Effector memory CD8-positive, alpha-beta T cell (primary cell): ENCODE results near the gene CFHR5.
"Not testable (repeated sequence)": the region's sequence is repeated elsewhere in the genome, so short reads cannot be mapped to it uniquely, and the experiment has no call there.

Experiments used
- ATAC-seq: fragments of 150-1000 bp; cut with Tn5 transposase; replicated peaks from 2 replicates; pipeline ENCODE4 v1.10.0; 2021; ENCODE audit warnings: mild to moderate bottlenecking, moderate library complexity
- DNase-seq, 3 experiments: peaks; one replicate each; pipeline ENCODE4 v3.0.0; 2021
- H3K27ac Mint-ChIP-seq, 2 donors: one replicate each; pipeline ENCODE4 v1.8.0; 2022; ENCODE audit warnings: mild to moderate bottlenecking in 2 of 2, mixed read lengths in 2 of 2, moderate library complexity in 2 of 2
- H3K27me3 Mint-ChIP-seq, 2 donors: one replicate each; pipeline ENCODE4 v1.8.0; 2022; ENCODE audit warnings: mixed read lengths in 2 of 2
- H3K36me3 Mint-ChIP-seq: one replicate; pipeline ENCODE4 v1.8.0; 2022; ENCODE audit warnings: mild to moderate bottlenecking, moderate library complexity, mixed read lengths; ENCODE audit not compliant: insufficient read depth
- H3K4me1 Mint-ChIP-seq, 2 donors: one replicate each; pipeline ENCODE4 v1.8.0; 2022; ENCODE audit warnings: low read depth in 2 of 2, mixed read lengths in 2 of 2
- H3K4me3 Mint-ChIP-seq, 2 donors: one replicate each; pipeline ENCODE4 v1.8.0; 2022; ENCODE audit warnings: mild to moderate bottlenecking in 2 of 2, mixed read lengths in 2 of 2, moderate library complexity in 2 of 2
- H3K9me3 Mint-ChIP-seq, 2 donors: one replicate each; pipeline ENCODE4 v1.8.0; 2022; ENCODE audit warnings: mixed read lengths in 2 of 2

The CFHR5 gene

DNA sequence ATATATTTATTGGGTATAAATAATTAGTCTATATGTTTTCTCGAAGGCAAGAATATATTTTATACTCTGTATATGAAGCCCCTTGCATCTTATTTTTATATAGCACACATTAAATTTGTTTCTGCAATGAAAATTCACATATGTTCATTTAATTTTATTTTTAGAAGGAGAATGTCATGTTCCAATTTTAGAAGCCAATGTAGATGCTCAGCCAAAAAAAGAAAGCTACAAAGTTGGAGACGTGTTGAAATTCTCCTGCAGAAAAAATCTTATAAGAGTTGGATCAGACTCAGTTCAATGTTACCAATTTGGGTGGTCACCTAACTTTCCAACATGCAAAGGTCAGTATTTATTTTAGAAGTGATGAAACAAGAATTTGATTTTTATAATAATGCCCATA, 16.6 kb downstream of the CFHR5 start:
- Mint-ChIP-seq H3K9me3 (no peaks in the 10 kb centered on the region), H3K27ac (no peak overlapping the region), H3K27me3 (peaks cover 0 to 15% of the 10 kb centered on the region in 2 donors), H3K4me1 (no peaks in the 10 kb centered on the region), H3K36me3 (no peaks in the 10 kb centered on the region), H3K4me3 (no peak overlapping the region)
- no peak for ATAC-seq
- DNase-seq = no peak

DNA sequence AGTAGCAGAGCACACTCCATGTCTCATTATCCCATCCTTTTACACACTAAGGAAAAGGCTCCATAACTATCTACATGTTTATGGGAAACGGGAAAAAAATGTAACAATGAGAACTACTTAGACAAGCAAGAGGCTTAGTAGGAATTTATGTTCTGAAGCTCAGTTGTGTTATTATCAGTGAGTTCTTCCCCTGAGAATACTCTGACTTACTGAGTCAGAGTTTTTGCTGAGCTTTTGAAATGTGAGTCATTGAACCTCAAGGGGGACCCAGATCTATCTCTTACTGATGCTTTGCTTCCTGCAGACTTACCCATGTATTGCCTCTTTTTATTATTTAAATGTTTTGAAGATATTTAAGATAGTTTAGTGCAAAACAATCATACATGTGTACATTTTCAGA, 20.1 kb downstream of the CFHR5 start:
- Mint-ChIP-seq H3K27me3 (no peaks in the 10 kb centered on the region), H3K4me1 (no peaks in the 10 kb centered on the region), H3K27ac (no peak overlapping the region), H3K4me3 (no peak overlapping the region), H3K36me3 (no peaks in the 10 kb centered on the region), H3K9me3 (no peaks in the 10 kb centered on the region)
- DNase-seq (no peak), ATAC-seq (no peak)

DNA sequence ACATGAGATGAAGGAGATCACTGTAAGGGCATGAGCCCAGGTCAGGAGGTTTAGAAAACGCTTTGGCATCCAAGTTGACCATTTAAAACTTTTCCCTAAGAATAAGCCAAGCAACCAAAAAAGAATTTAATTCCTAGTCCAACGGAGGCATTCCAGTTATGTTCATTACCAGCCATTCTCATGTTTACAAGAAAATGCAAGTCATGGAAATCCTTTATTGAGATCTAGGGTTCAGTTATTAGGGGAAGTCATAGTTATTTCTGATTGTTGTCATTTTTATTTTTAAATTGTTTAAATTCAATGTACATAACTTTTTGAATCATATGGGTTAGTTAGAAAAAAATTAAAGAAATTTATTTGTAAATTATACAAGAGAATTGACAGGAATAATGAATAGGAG, 24.5 kb downstream of the CFHR5 start:
- Mint-ChIP-seq H3K36me3 (no peaks in the 10 kb centered on the region), H3K27ac (no peak overlapping the region), H3K27me3 (peaks cover 0 to 6% of the 10 kb centered on the region in 2 donors), H3K4me3 (no peak overlapping the region), H3K4me1 (no peaks in the 10 kb centered on the region), H3K9me3 (no peaks in the 10 kb centered on the region)
- ATAC-seq (no peak), DNase-seq (no peak)

DNA sequence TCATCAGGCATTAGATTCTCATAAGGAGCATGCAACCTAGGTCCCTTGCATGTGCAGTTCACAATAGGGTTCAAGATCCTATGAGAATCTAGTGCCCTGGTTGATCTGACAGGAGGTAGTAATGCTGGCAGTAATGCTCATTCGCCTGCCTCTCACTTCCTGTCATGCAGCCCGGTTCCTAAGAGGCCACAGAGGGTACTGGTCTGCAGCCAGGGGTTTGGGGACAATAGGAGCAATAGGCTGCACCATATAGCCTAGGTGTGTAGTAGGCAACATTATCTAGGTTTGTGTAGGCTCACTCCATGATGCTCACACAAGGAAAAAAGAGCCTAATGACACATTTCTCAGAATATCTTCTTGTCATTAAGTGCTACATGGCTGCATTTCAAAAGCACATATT, 25.8 kb downstream of the CFHR5 start:
- Mint-ChIP-seq H3K36me3 (no peaks in the 10 kb centered on the region), H3K27me3 (peaks cover 0 to 6% of the 10 kb centered on the region in 2 donors), H3K27ac (no peak overlapping the region), H3K4me1 (no peaks in the 10 kb centered on the region), H3K9me3 (no peaks in the 10 kb centered on the region), H3K4me3 (no peak overlapping the region)
- ATAC-seq = no peak
- no peak for DNase-seq

DNA sequence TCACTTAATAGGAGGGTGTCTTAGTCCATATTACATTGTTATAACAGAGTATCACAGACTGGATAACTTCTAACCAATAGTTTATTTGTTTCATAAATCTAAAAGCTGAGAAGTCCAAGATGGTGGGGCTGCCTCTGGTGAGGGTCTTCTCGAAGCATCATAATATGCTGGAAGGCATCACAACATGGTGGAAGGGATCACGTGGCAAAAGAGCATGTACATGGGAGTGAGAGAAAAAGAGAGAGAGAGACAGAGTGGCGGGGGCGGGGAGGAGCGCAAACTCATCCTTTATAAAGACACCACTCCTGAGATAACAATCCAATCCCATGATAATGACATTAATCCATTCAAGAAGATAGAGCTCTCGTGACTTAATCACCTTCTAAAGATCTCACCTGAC, 31.5 kb downstream of the CFHR5 start:
- Mint-ChIP-seq H3K4me3 (no peak overlapping the region), H3K27me3 (peaks cover 0 to under 1% of the 10 kb centered on the region in 2 donors), H3K27ac (no peak overlapping the region), H3K4me1 (no peaks in the 10 kb centered on the region), H3K9me3 (peaks cover 3 to 6% of the 10 kb centered on the region in 2 donors), H3K36me3 (no peaks in the 10 kb centered on the region)
- ATAC-seq (no peak), DNase-seq (no peak)

DNA sequence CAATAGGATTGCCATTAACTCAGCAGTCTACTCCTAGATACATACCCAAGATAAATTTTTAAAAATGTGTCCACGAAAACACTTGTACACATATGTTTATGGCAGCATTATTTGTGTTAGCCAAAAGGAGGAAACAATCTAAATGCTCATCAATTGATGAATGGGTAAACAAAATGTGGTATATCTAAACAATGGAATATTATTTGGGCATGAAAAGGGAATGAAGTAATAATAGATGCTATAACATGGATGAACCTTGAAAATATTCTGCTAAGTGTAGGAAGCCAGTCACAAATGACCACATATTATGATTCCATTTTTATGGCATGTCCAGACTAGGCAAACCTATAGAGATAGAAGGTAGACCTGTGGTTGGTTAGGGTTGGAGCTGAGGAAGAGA, 34.3 kb downstream of the CFHR5 start:
- no peaks in the 10 kb centered on the region for H3K27me3 Mint-ChIP-seq
- H3K4me3 Mint-ChIP-seq = no peak overlapping the region
- no peaks in the 10 kb centered on the region for H3K36me3 Mint-ChIP-seq
- ATAC-seq (no peak), DNase-seq (no peak)
- H3K9me3 Mint-ChIP-seq = peaks cover 3 to 6% of the 10 kb centered on the region in 2 donors
- H3K27ac Mint-ChIP-seq = no peak overlapping the region
- H3K4me1 Mint-ChIP-seq = no peaks in the 10 kb centered on the region

DNA sequence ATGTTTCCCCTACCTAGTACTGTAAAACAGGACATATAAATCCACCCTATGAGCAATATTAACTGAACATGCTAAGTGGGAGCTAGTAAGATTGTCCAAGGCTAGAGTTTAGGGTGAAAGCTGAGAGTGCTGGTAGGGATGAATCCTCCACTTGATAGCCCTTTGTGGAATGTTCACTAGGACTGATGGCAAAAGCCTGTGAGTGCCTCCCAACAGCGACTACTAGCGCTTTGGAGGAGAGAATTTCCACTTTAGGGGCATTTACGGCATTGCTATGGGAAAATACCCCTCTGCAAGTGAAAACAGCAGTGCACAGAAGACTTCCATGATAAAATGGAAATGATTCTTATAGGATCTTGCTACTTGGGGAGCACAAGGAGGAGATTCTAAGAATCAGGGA, 35.9 kb downstream of the CFHR5 start:
- Mint-ChIP-seq H3K27ac (no peak overlapping the region), H3K9me3 (peaks cover 3 to 6% of the 10 kb centered on the region in 2 donors), H3K4me3 (no peak overlapping the region), H3K4me1 (no peaks in the 10 kb centered on the region), H3K36me3 (no peaks in the 10 kb centered on the region), H3K27me3 (no peaks in the 10 kb centered on the region)
- DNase-seq (no peak), ATAC-seq (no peak)

DNA sequence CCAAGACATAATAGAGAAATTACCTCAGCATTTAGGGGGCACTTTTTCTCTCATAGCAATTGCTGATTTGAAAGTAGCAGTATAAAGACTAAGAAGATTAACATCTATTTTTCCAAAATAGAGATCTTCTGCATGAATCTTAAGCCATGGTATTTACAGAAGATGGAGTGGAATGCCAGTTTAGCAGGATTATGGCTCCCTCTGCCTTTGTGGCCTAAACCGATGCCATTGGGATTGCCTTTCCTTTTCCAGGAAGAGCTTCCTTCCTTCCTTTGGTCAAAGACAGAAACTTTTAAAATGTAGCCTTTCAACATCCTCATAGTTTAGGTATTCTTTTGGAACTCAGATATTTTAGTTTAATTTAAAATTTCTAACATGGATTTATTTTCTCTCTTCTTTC, 39.4 kb downstream of the CFHR5 start:
- DNase-seq (no peak), ATAC-seq (no peak)
- Mint-ChIP-seq H3K4me3 (no peak overlapping the region), H3K9me3 (peaks cover under 1 to 2% of the 10 kb centered on the region in 2 donors), H3K27me3 (no peaks in the 10 kb centered on the region), H3K36me3 (no peaks in the 10 kb centered on the region), H3K27ac (no peak overlapping the region), H3K4me1 (no peaks in the 10 kb centered on the region)

DNA sequence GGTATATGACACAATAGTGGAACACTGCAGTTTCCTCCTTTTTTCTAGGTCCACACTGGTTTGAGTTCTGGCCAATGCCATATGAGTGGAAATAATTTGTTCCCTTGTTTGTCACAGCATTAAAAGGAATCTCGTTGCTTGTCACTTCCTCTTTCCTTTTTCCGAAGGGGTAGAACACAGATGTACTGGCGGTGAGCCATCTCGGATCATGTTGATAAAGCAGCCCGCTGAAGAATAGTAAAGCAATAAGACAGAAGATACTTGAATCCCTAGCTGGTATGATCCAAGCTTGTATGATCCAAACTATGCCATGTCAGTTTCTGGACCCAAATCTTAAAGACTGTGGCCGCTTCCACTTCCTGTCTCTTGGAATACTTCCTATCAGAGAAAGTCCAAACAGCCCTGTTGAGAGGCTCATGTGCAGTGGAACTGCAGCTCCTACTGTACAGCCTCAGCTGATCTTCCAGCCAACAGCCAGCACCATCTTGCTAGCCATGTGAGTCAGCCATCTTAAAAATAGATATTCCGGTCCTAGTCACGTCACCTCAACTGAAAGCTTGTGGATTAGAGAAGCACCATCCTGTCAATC, 40.3 kb downstream of the CFHR5 start:
- H3K4me3 Mint-ChIP-seq = no peak overlapping the region
- ATAC-seq (no peak), DNase-seq (no peak)
- H3K27me3 Mint-ChIP-seq = no peaks in the 10 kb centered on the region
- no peaks in the 10 kb centered on the region for H3K9me3 Mint-ChIP-seq
- no peaks in the 10 kb centered on the region for H3K36me3 Mint-ChIP-seq
- no peak overlapping the region for H3K27ac Mint-ChIP-seq
- no peaks in the 10 kb centered on the region for H3K4me1 Mint-ChIP-seq

DNA sequence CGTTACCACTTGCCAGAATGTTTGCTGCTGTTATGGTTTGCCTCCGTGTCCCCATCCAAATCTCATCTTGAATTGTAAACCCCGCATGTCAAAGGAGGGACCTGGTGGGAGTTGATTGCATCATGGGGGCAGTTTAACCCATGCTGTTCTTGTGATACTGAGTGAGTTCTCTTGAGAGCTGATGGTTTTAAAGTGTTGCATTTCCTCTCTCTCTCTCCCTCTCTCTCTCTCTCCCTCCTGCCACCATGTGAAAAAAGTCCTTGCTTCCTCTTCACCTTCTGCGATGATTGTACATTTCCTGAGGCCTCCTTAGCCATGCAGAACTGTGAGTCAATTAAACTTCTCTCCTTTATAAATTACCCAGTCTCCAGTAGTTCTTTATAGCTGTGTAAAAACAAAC, 44.4 kb downstream of the CFHR5 start:
- DNase-seq (no peak), ATAC-seq (no peak)
- H3K36me3 Mint-ChIP-seq = no peaks in the 10 kb centered on the region
- no peak overlapping the region for H3K27ac Mint-ChIP-seq
- H3K4me3 Mint-ChIP-seq = no peak overlapping the region
- no peaks in the 10 kb centered on the region for H3K4me1 Mint-ChIP-seq
- no peaks in the 10 kb centered on the region for H3K27me3 Mint-ChIP-seq
- no peaks in the 10 kb centered on the region for H3K9me3 Mint-ChIP-seq

DNA sequence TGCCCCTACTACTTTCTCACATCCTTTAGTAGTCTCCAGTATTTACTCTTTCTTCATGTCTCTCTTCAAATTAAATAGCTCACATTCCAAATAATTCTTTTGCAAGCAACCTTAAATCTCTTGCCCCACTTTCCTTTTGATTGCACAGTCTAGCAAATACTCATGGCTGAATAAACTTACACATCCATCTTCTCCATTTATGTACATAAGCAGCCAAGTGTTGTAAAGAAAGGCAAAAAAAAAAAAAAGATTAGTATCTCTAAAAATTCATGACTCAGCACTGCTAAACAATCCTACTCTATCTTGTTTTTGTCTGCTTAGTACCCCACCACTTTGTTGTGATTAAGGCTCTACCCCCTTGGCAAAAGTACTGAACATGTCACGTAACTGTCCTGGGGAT, 47.1 kb downstream of the CFHR5 start:
- DNase-seq (no peak), ATAC-seq (no peak)
- Mint-ChIP-seq H3K27ac (no peak overlapping the region), H3K4me3 (no peak overlapping the region), H3K9me3 (no peaks in the 10 kb centered on the region), H3K4me1 (no peaks in the 10 kb centered on the region), H3K36me3 (no peaks in the 10 kb centered on the region), H3K27me3 (no peaks in the 10 kb centered on the region)

DNA sequence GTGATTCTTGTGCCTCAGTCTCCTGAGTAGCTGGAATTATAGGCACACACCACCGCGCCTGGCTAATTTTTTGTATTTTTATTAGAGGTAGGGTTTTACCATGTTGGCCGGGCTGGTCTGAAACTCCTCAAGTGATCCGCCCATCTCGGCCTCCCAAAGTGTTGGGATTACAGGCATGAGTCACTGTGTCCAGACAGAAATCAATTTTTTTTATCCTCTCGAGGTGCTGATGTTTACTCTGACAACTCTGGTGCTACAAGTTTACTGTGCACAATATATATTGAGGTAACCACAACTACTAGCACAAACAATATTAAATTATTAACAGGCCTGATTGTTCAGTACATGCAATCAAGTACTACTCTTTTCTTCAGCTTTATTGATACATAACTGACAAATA, 50.0 kb downstream of the CFHR5 start:
- Mint-ChIP-seq H3K4me1 (no peaks in the 10 kb centered on the region), H3K27me3 (no peaks in the 10 kb centered on the region), H3K4me3 (no peak overlapping the region), H3K9me3 (no peaks in the 10 kb centered on the region), H3K27ac (no peak overlapping the region), H3K36me3 (no peaks in the 10 kb centered on the region)
- ATAC-seq = no peak
- no peak for DNase-seq

DNA sequence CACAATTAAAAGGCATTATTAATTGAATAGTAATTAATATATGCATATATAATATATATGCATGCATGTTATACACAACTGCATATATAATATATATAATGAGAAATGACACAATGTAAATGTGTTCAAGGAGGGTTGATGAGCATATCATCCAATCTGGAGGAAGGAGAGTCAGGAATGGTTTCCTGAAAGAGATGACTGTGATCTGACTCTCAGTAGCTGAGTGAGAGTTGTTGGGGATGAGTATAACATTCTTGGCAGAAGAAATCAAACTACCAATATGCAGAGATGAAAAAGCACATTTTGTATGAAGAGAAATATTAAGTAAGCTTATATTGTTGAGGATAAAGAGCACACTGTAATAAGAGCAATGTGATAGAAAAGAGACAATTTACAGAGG, 52.4 kb downstream of the CFHR5 start:
- ATAC-seq (no peak), DNase-seq (no peak)
- Mint-ChIP-seq H3K27ac (no peak overlapping the region), H3K27me3 (no peaks in the 10 kb centered on the region), H3K36me3 (no peaks in the 10 kb centered on the region), H3K9me3 (no peaks in the 10 kb centered on the region), H3K4me3 (no peak overlapping the region), H3K4me1 (no peaks in the 10 kb centered on the region)

DNA sequence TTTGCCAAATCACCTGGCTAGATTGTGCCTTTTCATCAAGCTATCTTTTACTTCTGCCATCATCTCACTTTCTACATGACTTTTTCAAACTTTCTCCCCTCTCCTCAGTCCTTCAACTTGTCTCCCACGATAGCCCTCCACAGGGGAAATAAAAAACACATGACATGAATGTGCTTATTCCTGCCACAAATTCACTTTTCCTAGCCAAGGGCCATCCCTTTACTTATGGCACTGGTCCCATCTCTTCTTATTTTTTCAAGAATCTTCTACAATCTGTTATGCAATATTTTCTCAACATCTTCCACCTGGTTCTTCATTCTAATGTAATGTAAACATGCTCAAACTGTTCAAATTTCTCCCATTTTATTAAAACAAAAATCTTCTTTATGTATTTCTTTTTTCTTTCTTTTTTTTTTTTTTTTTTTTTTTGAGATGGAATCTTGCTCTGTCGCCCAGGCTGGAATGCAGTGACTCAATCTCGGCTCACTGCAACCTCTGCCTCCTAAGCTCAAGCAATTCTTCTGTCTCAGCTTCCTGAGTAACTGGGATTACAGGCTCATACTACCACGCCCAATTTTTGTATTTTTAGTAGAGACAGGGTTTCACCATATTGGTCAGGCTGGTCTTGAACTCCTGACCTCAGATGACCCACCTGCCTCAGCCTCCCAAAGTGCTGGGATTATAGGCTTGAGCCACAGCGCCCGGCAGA, 57.4 kb downstream of the CFHR5 start:
- ATAC-seq, DNase-seq, H3K4me3 Mint-ChIP-seq, H3K27ac Mint-ChIP-seq, H3K4me1 Mint-ChIP-seq, H3K9me3 Mint-ChIP-seq, H3K36me3 Mint-ChIP-seq: not testable (repeated sequence)
- H3K27me3 Mint-ChIP-seq = peaks cover 9 to 12% of the 10 kb centered on the region in 2 donors
